Testis (tissue), 2 donors: ENCODE results near the gene TFAP2D.

Experiments used
- CTCF ChIP-seq, 3 experiments: fragments of 450-650 bp in 2 of 3; fragments of 200-600 bp in 1 of 3; sonication (generic) in 1 of 3; IDR thresholded peaks; one replicate each; pipeline ENCODE4 v1.5.1; 2016 to 2019; ENCODE audit warnings: antibody characterized with exemption in 3 of 3, mild to moderate bottlenecking in 2 of 3, moderate library complexity in 1 of 3
- POLR2A ChIP-seq: fragments of 450-650 bp; IDR thresholded peaks from one replicate; pipeline ENCODE4 v1.6.1; 2017; ENCODE audit warnings: antibody characterized with exemption, mild to moderate bottlenecking, moderate library complexity

GRCh38 chr6:50819466-50819903, 106.2 kb downstream of the TFAP2D start:
- no peak for TF ChIP-seq CTCF (IDR thresholded peaks at IDR 0.05)
- no peak for TF ChIP-seq POLR2A
